GM10847 (cell line): ENCODE results near the gene EDN3.

Source experiments
- POLR2A ChIP-seq: IDR thresholded peaks from 2 replicates; pipeline ENCODE4 v1.6.1; 2011; ENCODE audit not compliant: insufficient read length; ENCODE audit errors: extremely low read depth

The EDN3 gene

GRCh38 chr20:59350330-59351156, 50.1 kb downstream of the EDN3 start:
- no peak for TF ChIP-seq POLR2A

DNA sequence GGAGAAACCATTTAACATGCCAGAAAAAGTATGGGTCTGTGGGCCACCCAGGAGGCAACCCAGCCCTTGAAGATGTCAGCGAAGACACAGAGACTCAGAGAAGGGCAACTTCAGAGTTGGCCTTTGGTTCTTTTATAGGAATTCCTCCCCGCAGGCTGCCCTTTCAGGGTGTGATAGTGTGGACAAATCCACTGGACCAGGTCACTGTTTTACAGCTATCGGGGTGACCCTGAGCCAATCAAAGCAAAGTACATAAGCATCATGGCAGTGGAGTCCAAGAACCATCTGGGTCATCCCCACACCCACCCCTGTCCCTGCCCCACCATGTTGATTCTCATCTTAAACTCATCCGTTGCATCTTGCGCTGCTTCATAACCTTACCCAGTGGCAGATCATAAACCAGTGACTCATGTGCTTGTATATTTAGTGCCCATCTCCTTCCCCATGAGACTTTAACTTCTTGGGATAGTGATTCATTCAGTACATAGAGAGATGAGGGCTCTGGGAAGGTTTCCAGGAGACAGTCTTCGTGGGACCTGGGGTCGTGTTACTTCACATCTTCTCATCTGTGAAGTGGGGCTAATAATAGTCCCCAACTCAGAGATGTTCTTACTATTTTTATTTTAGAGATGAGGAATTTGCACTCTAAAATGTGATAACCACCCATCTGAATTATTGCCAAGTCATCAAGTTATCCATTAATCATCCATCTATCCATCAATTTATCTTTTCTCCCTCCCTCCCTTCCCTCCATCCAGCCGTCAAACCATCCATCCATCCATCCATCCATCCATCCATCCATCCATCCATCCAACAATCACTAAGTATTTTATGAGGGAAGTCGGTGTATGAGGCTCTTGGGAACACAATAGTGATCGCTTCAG, 51.0 kb downstream of the EDN3 start:
- no peak for TF ChIP-seq POLR2A

GRCh38 chr20:59352541-59352940, 52.1 kb downstream of the EDN3 start:
- no peak for TF ChIP-seq POLR2A

DNA sequence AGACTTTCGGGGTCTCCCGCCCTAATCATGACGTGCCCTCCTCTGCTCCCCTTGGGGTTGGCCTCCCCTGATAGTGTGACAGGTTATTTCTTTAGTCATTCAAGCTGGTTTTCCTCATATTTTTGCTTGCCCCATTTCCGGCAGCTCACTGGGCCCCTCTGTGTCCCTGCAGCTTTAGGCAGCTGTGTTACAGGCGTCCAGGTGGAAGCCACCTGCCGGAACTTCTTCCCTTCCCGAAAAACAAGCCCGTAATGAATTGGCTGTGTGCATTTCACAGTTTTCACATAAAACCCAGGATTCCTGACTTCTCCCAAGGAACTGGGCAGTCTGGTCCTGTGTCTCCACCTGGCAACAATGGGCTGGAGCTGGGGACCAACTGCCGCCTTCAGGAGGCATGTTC, 52.6 kb downstream of the EDN3 start:
- TF ChIP-seq POLR2A, result no peak

DNA sequence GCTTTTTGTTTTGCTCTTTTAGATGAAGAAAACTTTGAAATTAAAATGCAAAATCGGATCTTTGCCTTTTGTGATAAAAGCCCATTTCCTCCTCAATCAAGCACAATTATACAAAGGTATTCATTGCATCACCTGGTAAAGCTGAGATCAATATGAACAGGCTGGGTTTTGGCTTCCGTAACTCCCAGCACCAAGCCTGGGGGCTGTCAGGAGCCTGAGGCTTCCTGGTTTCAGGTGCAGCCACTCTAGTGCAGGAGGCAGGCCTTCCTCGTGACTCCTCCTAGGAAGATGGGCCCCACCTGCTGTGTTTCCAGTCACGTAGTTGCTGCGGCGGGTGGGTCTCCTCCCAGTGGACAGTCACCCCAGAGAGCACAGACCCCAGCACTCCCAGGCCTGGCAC, 54.0 kb downstream of the EDN3 start:
- TF ChIP-seq POLR2A, result no peak

DNA sequence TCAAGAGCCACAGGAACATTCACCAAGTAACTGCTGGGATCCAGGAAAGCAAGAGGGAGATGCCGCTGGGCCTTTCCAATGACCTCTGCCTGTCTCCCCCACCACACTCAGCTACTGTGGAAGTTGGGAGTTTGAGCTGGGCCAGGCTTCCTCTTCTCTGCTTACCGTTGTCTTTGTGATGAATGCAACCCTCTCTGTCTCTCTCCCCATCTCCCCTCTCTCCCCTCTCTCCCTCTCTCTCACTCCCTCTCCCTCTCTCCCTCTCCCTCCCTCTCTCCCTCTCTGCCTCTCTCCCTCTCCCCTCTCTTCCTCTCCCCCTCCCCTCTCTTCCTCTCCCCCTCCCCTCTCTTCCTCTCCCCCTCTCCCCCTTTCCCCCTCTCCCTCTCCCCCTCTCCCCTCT, 54.8 kb downstream of the EDN3 start:
- no peak for TF ChIP-seq POLR2A

GRCh38 chr20:59356662-59357165, 56.3 kb downstream of the EDN3 start:
- TF ChIP-seq POLR2A, result no peak

GRCh38 chr20:59359906-59360725, 59.7 kb downstream of the EDN3 start:
- no peak for TF ChIP-seq POLR2A

- no peak for TF ChIP-seq POLR2A
These were observed 60.5 kb downstream of the EDN3 start for GRCh38 chr20:59360934-59361333.

GRCh38 chr20:59361411-59361810, 61.0 kb downstream of the EDN3 start:
- no peak for TF ChIP-seq POLR2A

DNA sequence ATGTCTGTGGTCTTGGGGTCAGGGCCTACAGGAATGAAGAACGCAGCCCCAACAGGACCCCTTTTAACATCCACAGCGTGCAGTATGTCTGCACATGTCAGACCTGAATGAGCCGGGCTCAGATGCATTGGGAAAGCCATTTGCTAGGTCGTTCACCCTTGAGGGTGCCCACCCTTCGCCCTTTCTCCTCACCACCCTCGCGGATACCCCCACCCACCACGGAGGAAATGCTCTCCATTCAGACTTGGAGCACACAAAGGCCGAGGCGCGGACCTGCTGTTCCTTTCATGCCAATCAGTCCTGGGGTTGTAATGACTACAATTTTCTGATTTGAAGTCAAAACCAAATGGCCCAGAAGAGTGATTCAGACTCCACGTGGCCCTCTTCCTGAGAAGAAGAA, 62.7 kb downstream of the EDN3 start:
- no peak for TF ChIP-seq POLR2A

DNA sequence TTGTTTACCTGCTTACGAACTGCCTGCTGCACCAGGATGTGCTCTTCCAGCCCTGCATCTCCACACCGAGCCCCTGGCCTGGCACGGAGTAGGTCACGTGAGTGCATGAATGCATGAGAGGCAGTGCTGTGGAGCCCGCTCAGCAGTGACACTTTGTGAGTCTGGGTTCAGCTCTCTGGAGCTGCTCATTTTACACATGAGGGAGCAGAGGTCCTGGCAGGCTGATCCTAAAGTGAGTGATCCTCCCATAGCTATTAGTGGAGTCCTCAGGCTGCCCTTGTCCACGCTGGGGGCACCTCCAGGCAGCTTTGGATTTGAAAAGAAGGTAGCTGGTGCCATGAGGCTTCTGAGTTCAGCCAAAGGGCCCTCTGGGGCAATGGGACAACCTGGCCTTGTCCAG, 64.2 kb downstream of the EDN3 start:
- TF ChIP-seq POLR2A, result no peak

GRCh38 chr20:59365611-59366285, 65.3 kb downstream of the EDN3 start:
- TF ChIP-seq POLR2A, result no peak

DNA sequence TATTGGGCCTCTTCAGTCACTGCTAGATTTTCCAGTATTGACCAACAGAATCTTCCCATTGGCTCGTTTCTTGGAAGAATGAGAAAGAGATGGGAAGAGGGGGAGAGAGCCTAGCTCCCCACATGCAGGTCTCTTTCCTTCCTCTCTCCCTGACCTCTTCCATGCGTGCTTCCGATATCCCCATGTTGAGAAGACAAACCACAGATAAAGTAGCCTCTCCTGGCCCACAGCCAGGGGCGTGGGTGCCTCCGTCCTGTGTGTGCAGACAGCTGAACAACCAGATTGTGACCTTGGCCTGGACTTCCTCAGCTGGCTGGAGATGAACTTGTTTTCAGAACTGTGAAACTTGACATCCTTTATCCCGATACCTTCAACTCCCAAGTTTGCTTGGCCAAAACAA, 71.0 kb downstream of the EDN3 start:
- no peak for TF ChIP-seq POLR2A

- no peak for TF ChIP-seq POLR2A
These were observed 73.8 kb downstream of the EDN3 start for GRCh38 chr20:59374261-59374660.
